ENCODE data around the gene GLIS1.

GRCh38 chr1:53585565-53585964 lies 153.4 kb downstream of the GLIS1 start:
- TF ChIP-seq EZH2 (IDR thresholded peaks at IDR 0.05; ENCODE audit: low read length): no peak
- TF ChIP-seq, protein P1, sequence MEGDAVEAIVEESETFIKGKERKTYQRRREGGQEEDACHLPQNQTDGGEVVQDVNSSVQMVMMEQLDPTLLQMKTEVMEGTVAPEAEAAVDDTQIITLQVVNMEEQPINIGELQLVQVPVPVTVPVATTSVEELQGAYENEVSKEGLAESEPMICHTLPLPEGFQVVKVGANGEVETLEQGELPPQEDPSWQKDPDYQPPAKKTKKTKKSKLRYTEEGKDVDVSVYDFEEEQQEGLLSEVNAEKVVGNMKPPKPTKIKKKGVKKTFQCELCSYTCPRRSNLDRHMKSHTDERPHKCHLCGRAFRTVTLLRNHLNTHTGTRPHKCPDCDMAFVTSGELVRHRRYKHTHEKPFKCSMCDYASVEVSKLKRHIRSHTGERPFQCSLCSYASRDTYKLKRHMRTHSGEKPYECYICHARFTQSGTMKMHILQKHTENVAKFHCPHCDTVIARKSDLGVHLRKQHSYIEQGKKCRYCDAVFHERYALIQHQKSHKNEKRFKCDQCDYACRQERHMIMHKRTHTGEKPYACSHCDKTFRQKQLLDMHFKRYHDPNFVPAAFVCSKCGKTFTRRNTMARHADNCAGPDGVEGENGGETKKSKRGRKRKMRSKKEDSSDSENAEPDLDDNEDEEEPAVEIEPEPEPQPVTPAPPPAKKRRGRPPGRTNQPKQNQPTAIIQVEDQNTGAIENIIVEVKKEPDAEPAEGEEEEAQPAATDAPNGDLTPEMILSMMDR (optimal IDR thresholded peaks at IDR 0.05 in 1 of 3, IDR thresholded peaks at IDR 0.05 in 1 of 3, conservative IDR thresholded peaks at IDR 0.05 in 1 of 3; ENCODE audit: extremely low read depth in 1 of 3, insufficient read depth in 2 of 3, low read length in 3 of 3): no peak

Data from keratinocyte (primary cell).